ENCODE results near the gene TLN1.

Gene TLN1

DNA sequence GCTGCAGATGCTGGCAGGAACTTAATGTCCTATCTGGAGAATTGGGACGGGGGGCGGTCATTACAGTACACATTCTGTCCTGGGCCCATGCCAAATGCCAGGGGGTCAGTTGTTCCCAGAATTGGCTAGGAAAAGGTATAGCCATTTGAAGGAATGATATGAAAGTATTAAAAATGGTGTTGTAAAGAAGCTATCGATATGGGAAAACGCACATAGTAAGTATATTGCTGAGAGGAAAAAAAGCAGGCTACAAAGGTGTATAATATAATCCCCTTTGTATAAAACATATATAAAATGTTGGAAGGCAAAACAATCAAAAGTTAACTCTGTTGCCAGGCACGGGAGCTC lies 66.5 kb downstream of the TLN1 start:
- no peak for TF ChIP-seq CTCF (IDR thresholded peaks at IDR 0.05; ENCODE audit: low read depth, low read length)
- in situ Hi-C loops (cut with HindIII; ENCODE audit: low sequenced_read_pairs): no loop called here
- no peak for DNase-seq (ENCODE audit: low read depth, low spot score)

DNA sequence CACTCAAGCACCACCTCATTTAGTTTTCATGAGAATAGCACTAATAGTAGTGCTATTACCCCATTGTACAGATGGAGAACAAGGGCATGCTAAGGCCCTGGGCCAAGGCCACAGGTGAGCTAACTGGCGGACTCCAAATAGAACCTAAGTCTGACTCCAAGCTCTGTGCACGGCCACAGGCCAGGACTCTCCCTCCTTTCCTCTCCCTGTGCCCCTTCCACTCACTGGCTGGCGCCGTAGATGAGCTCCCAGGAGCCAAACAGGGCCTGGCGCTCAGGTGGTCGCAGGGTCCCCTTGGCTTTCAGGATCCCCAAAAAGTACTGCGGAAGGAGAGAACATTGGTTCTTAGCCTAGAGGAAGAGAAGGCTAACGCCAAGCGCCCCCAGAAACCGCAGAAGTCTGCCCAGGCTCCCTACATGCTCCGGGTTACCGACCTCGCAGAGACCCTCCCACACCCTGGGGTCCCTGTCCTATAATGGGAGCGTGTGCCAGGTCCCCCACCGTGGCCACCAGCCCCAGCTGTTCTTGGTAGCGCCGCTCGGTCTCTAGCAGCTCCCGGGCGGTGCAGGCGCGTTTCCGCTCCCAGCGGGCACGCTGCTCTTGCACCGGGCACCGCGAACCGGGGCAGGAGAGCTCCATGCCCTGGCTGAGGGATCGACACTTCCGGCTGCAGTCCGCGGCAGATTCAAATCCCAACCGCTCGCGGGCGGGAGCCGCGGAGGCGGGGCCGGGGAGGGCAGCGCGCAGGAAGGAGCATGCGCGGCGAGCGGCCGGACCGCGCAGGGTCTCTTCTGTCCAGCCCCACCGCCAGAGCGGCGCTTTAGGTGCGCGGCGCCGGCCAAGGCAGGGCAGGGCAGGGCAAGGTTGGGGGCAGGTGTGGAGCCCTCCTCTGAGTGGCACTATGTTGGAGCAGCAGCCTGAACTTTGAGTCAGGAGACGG lies 67.2 kb downstream of the TLN1 start, which contains the start of gene ARHGEF39:
ARHGEF39 (minus strand) TSS at position 665 of the 940 bp plus-strand sequence; CDS start at position 639, 26 bp downstream.
- DNase-seq (ENCODE audit: low read depth, low spot score): peak; percentile 76

More for the DNA sequence above, 66.5 kb downstream of the TLN1 start:
- H3K4me3 ChIP-seq (ENCODE audit: low read depth, low read length): peak overlapping the region; percentile 53

GRCh38 chr9:35662437-35662836 lies 69.6 kb downstream of the TLN1 start:
- DNase-seq (ENCODE audit: low read depth, low spot score): no peak
- no peak for TF ChIP-seq CTCF (IDR thresholded peaks at IDR 0.05; ENCODE audit: low read depth, low read length)
- in situ Hi-C loops (cut with HindIII; ENCODE audit: low sequenced_read_pairs): no loop called here
- no peak overlapping the region for H3K4me3 ChIP-seq (ENCODE audit: low read depth, low read length)

More for the DNA sequence above, 67.2 kb downstream of the TLN1 start, which contains the start of gene ARHGEF39:
- in situ Hi-C loops (cut with HindIII; ENCODE audit: low sequenced_read_pairs): no loop called here
- peak; percentile 28 for TF ChIP-seq CTCF (IDR thresholded peaks at IDR 0.05; ENCODE audit: low read depth, low read length)
- peak within 1 kb of the TSS; percentile 53 for H3K4me3 ChIP-seq (ENCODE audit: low read depth, low read length)

GRCh38 chr9:35661756-35662350 lies 70.1 kb downstream of the TLN1 start:
- no peak for DNase-seq (ENCODE audit: low read depth, low spot score)
- H3K4me3 ChIP-seq (ENCODE audit: low read depth, low read length): no peak overlapping the region
- no peak for TF ChIP-seq CTCF (IDR thresholded peaks at IDR 0.05; ENCODE audit: low read depth, low read length)
- in situ Hi-C loops (cut with HindIII; ENCODE audit: low sequenced_read_pairs): no loop called here

DNA sequence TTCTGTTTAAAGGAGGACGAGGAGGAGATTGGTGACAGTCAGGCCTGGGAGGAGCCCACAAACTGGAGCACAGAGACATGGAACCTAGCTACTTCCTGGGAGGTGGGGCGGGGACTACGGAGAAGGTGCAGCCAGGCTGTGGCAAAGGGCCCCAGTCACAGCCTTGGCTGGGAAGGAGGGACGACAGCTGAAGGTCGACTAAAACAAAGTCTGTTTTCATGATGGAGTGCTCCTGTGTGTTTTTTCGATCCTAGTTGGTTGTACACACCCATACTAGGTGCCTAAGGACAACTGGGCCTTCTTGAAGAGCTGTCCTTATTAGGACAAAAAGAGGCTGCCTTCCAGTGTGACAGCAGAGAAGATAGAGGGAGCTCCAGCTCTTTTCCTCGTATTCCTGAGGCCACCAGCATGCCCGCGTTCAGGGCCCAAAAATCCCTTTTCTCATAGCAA lies 71.0 kb downstream of the TLN1 start:
- no peak overlapping the region for H3K4me3 ChIP-seq (ENCODE audit: low read depth, low read length)
- TF ChIP-seq CTCF (IDR thresholded peaks at IDR 0.05; ENCODE audit: low read depth, low read length): peak; percentile 62
- in situ Hi-C loops (cut with HindIII; ENCODE audit: low sequenced_read_pairs): no loop called here
- peak; percentile 49 for DNase-seq (ENCODE audit: low read depth, low spot score)

- H3K4me3 ChIP-seq (ENCODE audit: low read depth, low read length): peak overlapping the region; percentile 86
- no peak for TF ChIP-seq CTCF (IDR thresholded peaks at IDR 0.05; ENCODE audit: low read depth, low read length)
- no peak for DNase-seq (ENCODE audit: low read depth, low spot score)
- in situ Hi-C loops (cut with HindIII; ENCODE audit: low sequenced_read_pairs): no loop called here
These were observed 72.7 kb downstream of the TLN1 start for GRCh38 chr9:35659340-35659739.
